Measurements from ENCODE around the gene TMSB10.

DNA sequence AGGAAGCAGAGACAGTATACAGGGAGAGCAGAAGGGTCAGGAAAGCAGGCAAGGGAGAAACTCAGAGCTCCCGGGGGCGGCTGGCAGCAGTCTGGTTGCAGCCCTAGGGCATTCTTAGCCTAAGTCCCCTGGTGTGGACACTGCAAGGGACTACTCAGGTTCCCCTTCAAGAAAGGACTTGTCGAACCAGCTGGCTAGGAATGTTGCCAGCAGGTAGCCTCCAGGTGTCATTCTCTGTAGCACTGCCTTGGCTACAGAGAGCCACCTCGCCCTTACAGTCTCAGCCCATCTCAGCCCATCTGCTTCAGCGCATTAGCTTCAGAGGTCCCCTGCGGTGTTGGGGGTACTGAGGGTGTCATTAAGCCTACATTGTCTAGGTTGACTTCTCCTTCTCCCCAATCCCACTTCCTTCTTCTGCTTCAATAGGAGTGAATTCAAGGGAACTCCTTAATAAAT lies 11.3 kb upstream of the TMSB10 start:
- TF ChIP-seq, protein P1, sequence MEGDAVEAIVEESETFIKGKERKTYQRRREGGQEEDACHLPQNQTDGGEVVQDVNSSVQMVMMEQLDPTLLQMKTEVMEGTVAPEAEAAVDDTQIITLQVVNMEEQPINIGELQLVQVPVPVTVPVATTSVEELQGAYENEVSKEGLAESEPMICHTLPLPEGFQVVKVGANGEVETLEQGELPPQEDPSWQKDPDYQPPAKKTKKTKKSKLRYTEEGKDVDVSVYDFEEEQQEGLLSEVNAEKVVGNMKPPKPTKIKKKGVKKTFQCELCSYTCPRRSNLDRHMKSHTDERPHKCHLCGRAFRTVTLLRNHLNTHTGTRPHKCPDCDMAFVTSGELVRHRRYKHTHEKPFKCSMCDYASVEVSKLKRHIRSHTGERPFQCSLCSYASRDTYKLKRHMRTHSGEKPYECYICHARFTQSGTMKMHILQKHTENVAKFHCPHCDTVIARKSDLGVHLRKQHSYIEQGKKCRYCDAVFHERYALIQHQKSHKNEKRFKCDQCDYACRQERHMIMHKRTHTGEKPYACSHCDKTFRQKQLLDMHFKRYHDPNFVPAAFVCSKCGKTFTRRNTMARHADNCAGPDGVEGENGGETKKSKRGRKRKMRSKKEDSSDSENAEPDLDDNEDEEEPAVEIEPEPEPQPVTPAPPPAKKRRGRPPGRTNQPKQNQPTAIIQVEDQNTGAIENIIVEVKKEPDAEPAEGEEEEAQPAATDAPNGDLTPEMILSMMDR (IDR thresholded peaks at IDR 0.05 in 8 of 11, conservative IDR thresholded peaks at IDR 0.05 in 3 of 11): no peak
- TF ChIP-seq POLR2A (IDR thresholded peaks at IDR 0.05): no peak
- TF ChIP-seq POLR2AphosphoS5 (IDR thresholded peaks at IDR 0.05): no peak
